GOT3 (cell line): ENCODE measurements around the gene CFAP298.
"Not testable (repeated sequence)": the region's sequence is repeated elsewhere in the genome, so short reads cannot be mapped to it uniquely, and the experiment has no call there.

ENCODE experiments used
- DNase-seq: peaks from one replicate; lab custom pipeline; 2025; ENCODE audit warnings: mixed read lengths; lab: John Stamatoyannopoulos, UW

CFAP298 gene

GRCh38 chr21:32566741-32567389, 45.3 kb downstream of the CFAP298 start:
- DNase-seq = no peak

GRCh38 chr21:32565856-32566465, 46.2 kb downstream of the CFAP298 start:
- DNase-seq = no peak

- no peak for DNase-seq
Observed at GRCh38 chr21:32562915-32563314, 49.3 kb downstream of the CFAP298 start.

GRCh38 chr21:32562426-32562825, 49.8 kb downstream of the CFAP298 start:
- DNase-seq = no peak

- DNase-seq = not testable (repeated sequence)
Observed at GRCh38 chr21:32561476-32561875, 50.7 kb downstream of the CFAP298 start.

- DNase-seq = no peak
Observed at GRCh38 chr21:32560896-32561295, 51.3 kb downstream of the CFAP298 start.

- DNase-seq = no peak
Observed at GRCh38 chr21:32559006-32559610, 53.1 kb downstream of the CFAP298 start.

GRCh38 chr21:32558106-32558505, 54.1 kb downstream of the CFAP298 start:
- DNase-seq = no peak

GRCh38 chr21:32554832-32555638, 57.1 kb downstream of the CFAP298 start:
- no peak for DNase-seq

GRCh38 chr21:32549886-32550285, 62.3 kb downstream of the CFAP298 start:
- DNase-seq = no peak

- DNase-seq = no peak
Observed at GRCh38 chr21:32549440-32549839, 62.7 kb downstream of the CFAP298 start.
